CD4-positive, alpha-beta T cell treated with Interferon gamma for 1 hour (primary cell): ENCODE data around the gene SLC25A52.
A peak's percentile ranks its signal among the peaks of the same experiment; 100 is the strongest.
"Not testable (repeated sequence)": the region's sequence is repeated elsewhere in the genome, so short reads cannot be mapped to it uniquely, and the experiment has no call there.

Source experiments
- DNase-seq: peaks from one replicate; pipeline ENCODE4 v3.0.0-alpha.2; 2020

The SLC25A52 gene

GRCh38 chr18:31760695-31761094, at the start of gene SLC25A52:
TSS of gene SLC25A52 (minus strand) at chr18:31760880. CDS start at chr18:31760661, 219 bp downstream.
- DNase-seq = no peak

- not testable (repeated sequence) for DNase-seq
Observed at GRCh38 chr18:31809049-31809448, 48.4 kb upstream of the SLC25A52 start.

- no peak for DNase-seq
Observed at GRCh38 chr18:31801078-31801477, 40.4 kb upstream of the SLC25A52 start.

GRCh38 chr18:31799257-31799656, 38.6 kb upstream of the SLC25A52 start:
- DNase-seq = not testable (repeated sequence)

- DNase-seq = no peak
Observed at GRCh38 chr18:31798399-31798798, 37.7 kb upstream of the SLC25A52 start.

- no peak for DNase-seq
Observed at GRCh38 chr18:31795747-31796146, 35.1 kb upstream of the SLC25A52 start.

GRCh38 chr18:31793531-31793930, 32.9 kb upstream of the SLC25A52 start:
- no peak for DNase-seq

- no peak for DNase-seq
Observed at GRCh38 chr18:31792580-31792911, 31.9 kb upstream of the SLC25A52 start.

GRCh38 chr18:31791817-31792579, 31.3 kb upstream of the SLC25A52 start:
- DNase-seq = no peak

- DNase-seq = no peak
Observed at GRCh38 chr18:31789409-31789808, 28.7 kb upstream of the SLC25A52 start.

- no peak for DNase-seq
Observed at GRCh38 chr18:31783059-31783458, 22.4 kb upstream of the SLC25A52 start.

GRCh38 chr18:31778391-31778950, 17.8 kb upstream of the SLC25A52 start:
- no peak for DNase-seq

- no peak for DNase-seq
Observed at GRCh38 chr18:31776093-31776492, 15.4 kb upstream of the SLC25A52 start.

- no peak for DNase-seq
Observed at GRCh38 chr18:31774962-31775361, 14.3 kb upstream of the SLC25A52 start.

GRCh38 chr18:31774477-31774785, 13.8 kb upstream of the SLC25A52 start:
- no peak for DNase-seq

GRCh38 chr18:31773774-31774476, 13.2 kb upstream of the SLC25A52 start:
- DNase-seq = no peak

- DNase-seq = no peak
Observed at GRCh38 chr18:31772699-31773098, 12.0 kb upstream of the SLC25A52 start.

GRCh38 chr18:31750273-31750672, 10.4 kb downstream of the SLC25A52 start:
- DNase-seq = no peak

- DNase-seq = no peak
Observed at GRCh38 chr18:31746396-31746795, 14.3 kb downstream of the SLC25A52 start.

GRCh38 chr18:31744321-31745067, 16.2 kb downstream of the SLC25A52 start:
- DNase-seq = no peak

- not testable (repeated sequence) for DNase-seq
Observed at GRCh38 chr18:31743600-31743999, 17.1 kb downstream of the SLC25A52 start.

GRCh38 chr18:31741097-31741735, 19.5 kb downstream of the SLC25A52 start:
- peak; percentile 11 for DNase-seq

- no peak for DNase-seq
Observed at GRCh38 chr18:31740180-31740579, 20.5 kb downstream of the SLC25A52 start.
